A549 (cell line): ENCODE measurements around the gene CMBL. TPM values are rescaled to one million over a fixed set of nuclear protein-coding genes. Genes with fewer than 3 reads are reported as not detected.
A peak's percentile ranks its signal among the peaks of the same experiment; 100 is the strongest.

ENCODE experiments used
- ATAC-seq, 2 experiments: fragments of 200-7000 bp in 1 of 2; fragments of >200 bp in 1 of 2; cut with Nextera tagmentation in 1 of 2; cut with Tn5 transposase in 1 of 2; 3 replicates each; pipeline versions ENCODE4 v1.8.0 to v1.9.1; 2018 to 2020; ENCODE audit warnings: mild to moderate bottlenecking in 1 of 2, moderate library complexity in 1 of 2
- CTCF ChIA-PET: fragments of 300-600 bp; sonication (Branson Sonifier 250); formaldehyde crosslinking; extraction: SDS; loops from one replicate; lab custom pipeline; 2021; ENCODE audit warnings: antibody characterized with exemption, inconsistent platforms; lab: Yijun Ruan, JAX
- POLR2A ChIA-PET: fragments of 350-600 bp; formaldehyde crosslinking; extraction: SDS; loops from one replicate; lab custom pipeline; 2021; ENCODE audit warnings: antibody characterized with exemption, inconsistent platforms; lab: Yijun Ruan, JAX
- DNase-seq, 2 experiments: peaks; one replicate each; pipeline versions ENCODE4 v3.0.0 to v3.0.0-alpha.2; 2011 to 2016; ENCODE audit warnings: low read depth in 1 of 2, low spot score in 1 of 2
- FAIRE-seq: peaks from 2 replicates; lab custom pipeline; 2011; peaks lifted over from hg19 to GRCh38; lab: Jason Lieb, UNC
- H3K27ac ChIP-seq, 2 experiments: fragments of >200 bp; sonication (Bioruptor Twin); formaldehyde crosslinking; 3 replicates each; pipeline ENCODE4 v1.5.1; 2016 to 2017
- H3K4me1 ChIP-seq: fragments of >200 bp; sonication (Bioruptor Twin); formaldehyde crosslinking; 3 replicates; pipeline ENCODE4 v1.6.1; 2016
- H3K4me2 ChIP-seq: fragments of >200 bp; sonication (Bioruptor Twin); formaldehyde crosslinking; 3 replicates; pipeline ENCODE4 v1.6.1; 2016
- H3K4me3 ChIP-seq: fragments of >200 bp; sonication (Bioruptor Twin); formaldehyde crosslinking; 3 replicates; pipeline ENCODE4 v1.5.1; 2016
- H3K9me3 ChIP-seq: fragments of >200 bp; sonication (Bioruptor Twin); formaldehyde crosslinking; 3 replicates; pipeline ENCODE4 v1.6.1; 2016
- BHLHE40 ChIP-seq: IDR thresholded peaks from 2 replicates; pipeline ENCODE4 v1.6.1; 2012; ENCODE audit warnings: low read depth, low read length, inconsistent platforms
- CBX2 ChIP-seq: fragments of 200-600 bp; sonication (generic); IDR thresholded peaks from 2 replicates; pipeline ENCODE4 v1.6.1; 2016; ENCODE audit warnings: low read depth, mild to moderate bottlenecking, borderline replicate concordance
- CTCF ChIP-seq: fragments of >200 bp; sonication (Bioruptor Twin); formaldehyde crosslinking; IDR thresholded peaks from 3 replicates; pipeline ENCODE4 v1.5.1; 2016
- EHF ChIP-seq: fragments of 250-450 bp; sonication (Bioruptor Pico); IDR thresholded peaks from 2 replicates; pipeline ENCODE4 v1.5.0; 2020; ENCODE audit warnings: mild to moderate bottlenecking
- ELK1 ChIP-seq: fragments of 150-350 bp; IDR thresholded peaks from 2 replicates; pipeline ENCODE4 v1.6.1; 2014; ENCODE audit warnings: low read depth, mild to moderate bottlenecking, low read length
- EP300 ChIP-seq, 2 experiments: fragments of >200 bp; sonication (Bioruptor Twin); formaldehyde crosslinking; IDR thresholded peaks; 2 replicates in 1 of 2; 3 replicates in 1 of 2; pipeline ENCODE4 v1.6.1; 2016 to 2017
- ESRRA ChIP-seq: fragments of 150-350 bp; IDR thresholded peaks from 2 replicates; pipeline ENCODE4 v1.6.1; 2014; ENCODE audit warnings: mild to moderate bottlenecking, low read length, borderline replicate concordance
- HMGXB4 ChIP-seq: fragments of 250-450 bp; sonication (Bioruptor Pico); IDR thresholded peaks from 2 replicates; pipeline ENCODE4 v1.5.0; 2021; ENCODE audit warnings: mild to moderate bottlenecking, moderate library complexity, borderline replicate concordance
- HOXB5 ChIP-seq: fragments of 250-450 bp; sonication (Bioruptor Pico); IDR thresholded peaks from 2 replicates; pipeline ENCODE4 v1.5.0; 2020; ENCODE audit warnings: mild to moderate bottlenecking, moderate library complexity
- MAFK ChIP-seq: fragments of 450-650 bp; IDR thresholded peaks from 2 replicates; pipeline ENCODE4 v1.6.1; 2014; ENCODE audit not compliant: partially characterized antibody
- MAX ChIP-seq: IDR thresholded peaks from 2 replicates; pipeline ENCODE4 v1.6.1; 2012
- MYC ChIP-seq: IDR thresholded peaks from 2 replicates; pipeline ENCODE4 v1.6.1; 2012; ENCODE audit warnings: mild to moderate bottlenecking, inconsistent platforms, low read length, improper control_type of control experiment, borderline replicate concordance
- NR3C1 ChIP-seq: fragments of >200 bp; sonication (Bioruptor Twin); formaldehyde crosslinking; IDR thresholded peaks from 3 replicates; pipeline ENCODE4 v1.6.1; 2017
- PHF8 ChIP-seq: fragments of 200-600 bp; sonication (generic); IDR thresholded peaks from 2 replicates; pipeline ENCODE4 v1.6.1; 2016; ENCODE audit warnings: low read depth, mild to moderate bottlenecking, antibody characterized with exemption, moderate library complexity, borderline replicate concordance
- POLR2A ChIP-seq: IDR thresholded peaks from 2 replicates; pipeline ENCODE4 v1.6.1; 2012; ENCODE audit warnings: mild to moderate bottlenecking, low read length
- RARB ChIP-seq: fragments of 250-450 bp; sonication (Bioruptor Pico); IDR thresholded peaks from 2 replicates; pipeline ENCODE4 v1.8.0; 2021; ENCODE audit warnings: mild to moderate bottlenecking, moderate library complexity
- RFX5 ChIP-seq: fragments of 450-650 bp; IDR thresholded peaks from 2 replicates; pipeline ENCODE4 v1.7.1; 2014; ENCODE audit warnings: antibody characterized with exemption, mild to moderate bottlenecking, moderate library complexity
- TP53 ChIP-seq: fragments of 250-450 bp; sonication (Bioruptor Pico); IDR thresholded peaks from 2 replicates; pipeline ENCODE4 v1.5.0; 2021; ENCODE audit warnings: mild to moderate bottlenecking, moderate library complexity
- USF2 ChIP-seq: fragments of 450-650 bp; IDR thresholded peaks from 2 replicates; pipeline ENCODE4 v1.6.1; 2014; ENCODE audit warnings: antibody characterized with exemption
- ZNF302 ChIP-seq: fragments of 250-450 bp; sonication (Bioruptor Pico); IDR thresholded peaks from 2 replicates; pipeline ENCODE4 v1.9.0; 2021; ENCODE audit warnings: inconsistent platforms, mild to moderate bottlenecking, moderate library complexity
- ZSCAN20 ChIP-seq: fragments of 250-450 bp; sonication (Bioruptor Pico); IDR thresholded peaks from 2 replicates; pipeline ENCODE4 v1.8.0; 2022; ENCODE audit warnings: mild to moderate bottlenecking, moderate library complexity
- WGBS: methylation state at CpG from one replicate; pipeline ENCODE4 v1.1.6; 2017; ENCODE audit errors: missing lambda C conversion rate; 5-methylcytosine and 5-hydroxymethylcytosine counted together
- polyA plus RNA-seq, 4 experiments: library from polyadenylated mRNA; depleted of rRNA in 3 of 4; stranded (reverse); fragments of >200 nt; fragmentation: RNase III in 1 of 4; extraction: RNeasy Plus Mini Kit Qiagen cat#74134 plus additional on column Dnase treatment in 1 of 4; gene quantifications; 2 replicates in 3 of 4; 3 replicates in 1 of 4; pipeline ENCODE4 v1.2.3, GENCODE V29; 2011 to 2017

Gene CMBL
- polyA plus RNA-seq, 2 of the 4 experiments (the other 2 are of a cell fraction): 23.5 to 32.6 TPM

- Histone ChIP-seq H3K9me3 (no peaks in the 10 kb centered on the region), H3K27ac (no peak overlapping the region), H3K4me1 (no peaks in the 10 kb centered on the region), H3K4me2 (no peak overlapping the region), H3K4me3 (no peak overlapping the region)
- 0 out of 6 replicates have a peak, but pooled peaks have one; percentile 19 to 39 for ATAC-seq
- TF ChIP-seq MAX (no peak), ESRRA (no peak), MAFK (peak; percentile 60)
- DNase-seq: no peak
- 57% methylated on average over 6 of the region's 6 CpGs for WGBS
- ChIA-PET POLR2A (no interaction called here), CTCF (no interaction called here)
- FAIRE-seq: no peak
These were observed 16.1 kb upstream of the CMBL start for GRCh38 chr5:10323588-10324488.

GRCh38 chr5:10321882-10322281, 14.2 kb upstream of the CMBL start:
- Histone ChIP-seq H3K4me2 (no peak overlapping the region), H3K4me1 (no peaks in the 10 kb centered on the region), H3K4me3 (no peak overlapping the region), H3K9me3 (no peaks in the 10 kb centered on the region), H3K27ac (no peak overlapping the region)
- POLR2A ChIA-PET: no interaction called here
- WGBS: 82% methylated on average over 9 of the region's 9 CpGs
- CTCF ChIA-PET: no interaction called here
- no peak for DNase-seq
- no peak for ATAC-seq
- FAIRE-seq: no peak
- TF ChIP-seq PHF8 (no peak), CTCF (no peak), EP300 (IDR thresholded peaks at IDR 0.05) (no peak), USF2 (no peak), RFX5 (no peak), EHF (CRISPR knock-in tag) (no peak), ZSCAN20 (CRISPR knock-in tag) (no peak), POLR2A (no peak), ZNF302 (CRISPR knock-in tag) (no peak), MYC (no peak), RARB (no peak), BHLHE40 (no peak), ESRRA (no peak), TP53 (CRISPR knock-in tag) (no peak)

- Histone ChIP-seq H3K4me2 (no peak overlapping the region), H3K4me3 (no peak overlapping the region), H3K4me1 (no peaks in the 10 kb centered on the region), H3K27ac (no peak overlapping the region), H3K9me3 (no peaks in the 10 kb centered on the region)
- ATAC-seq: no peak
- DNase-seq: no peak
- 76% methylated on average over 3 of the region's 3 CpGs for WGBS
- ChIA-PET POLR2A (no interaction called here), CTCF (interaction anchor here (2.8 kb wide), 1 partner anchor 37 kb away, joined by 7 read pairs; no protein-coding TSS in a partner anchor)
- FAIRE-seq: no peak
- no peak for TF ChIP-seq RFX5
- TF ChIP-seq HMGXB4 (CRISPR knock-in tag): no peak
- no peak for TF ChIP-seq MAX
- TF ChIP-seq ELK1: no peak
- no peak for TF ChIP-seq MAFK
- no peak for TF ChIP-seq NR3C1
- no peak for TF ChIP-seq HOXB5 (CRISPR knock-in tag)
- no peak for TF ChIP-seq PHF8
- no peak for TF ChIP-seq CBX2
- TF ChIP-seq EHF (CRISPR knock-in tag): no peak
These were observed 13.1 kb upstream of the CMBL start for GRCh38 chr5:10320793-10321192.
